Adrenal gland (tissue), 5 donors: ENCODE data around the gene LENG9.

Experiments
- CTCF ChIP-seq, 6 experiments: fragments of 450-650 bp in 4 of 6; fragments of 200-600 bp in 2 of 6; sonication (generic) in 1 of 6; IDR thresholded peaks; 1 replicate in 5 of 6; 2 replicates in 1 of 6; pipeline versions ENCODE4 v1.5.1 to v1.8.0; 2016 to 2021; ENCODE audit warnings: antibody characterized with exemption in 6 of 6, mild to moderate bottlenecking in 2 of 6, moderate library complexity in 1 of 6
- POLR2A ChIP-seq, 2 donors: fragments of 450-650 bp; IDR thresholded peaks; one replicate each; pipeline ENCODE4 v1.6.1; 2017; ENCODE audit warnings: antibody characterized with exemption in 2 of 2, mild to moderate bottlenecking in 2 of 2, moderate library complexity in 1 of 2
- donor health status: DM: no; HTN: no; CAD: no.

GRCh38 chr19:54484451-54484850 lies 20.9 kb upstream of the LENG9 start:
- no peak for TF ChIP-seq CTCF (IDR thresholded peaks at IDR 0.05)
- TF ChIP-seq POLR2A (IDR thresholded peaks at IDR 0.05) = no peak
